Neuron (in vitro differentiated cells): ENCODE measurements around the gene MRPL50.

ENCODE experiments used
- H2AFZ ChIP-seq: one replicate; pipeline ENCODE4 v1.6.1; 2013; ENCODE audit warnings: low read depth, mild to moderate bottlenecking, inconsistent platforms, low read length, moderate library complexity
- H3K27me3 ChIP-seq: one replicate; pipeline ENCODE4 v1.6.1; 2013; ENCODE audit warnings: low read length; ENCODE audit not compliant: insufficient read depth
- H3K36me3 ChIP-seq: one replicate; pipeline ENCODE4 v1.6.1; 2013; ENCODE audit warnings: low read length; ENCODE audit not compliant: insufficient read depth
- H3K4me1 ChIP-seq: one replicate; pipeline ENCODE4 v1.6.1; 2013; ENCODE audit warnings: low read length; ENCODE audit not compliant: insufficient read depth
- H3K4me3 ChIP-seq: 2 replicates; pipeline ENCODE4 v1.5.1; 2013; ENCODE audit warnings: mild to moderate bottlenecking, low read length, moderate library complexity
- H3K9me3 ChIP-seq: one replicate; pipeline ENCODE4 v1.6.1; 2013; ENCODE audit warnings: low read length

The MRPL50 gene

DNA sequence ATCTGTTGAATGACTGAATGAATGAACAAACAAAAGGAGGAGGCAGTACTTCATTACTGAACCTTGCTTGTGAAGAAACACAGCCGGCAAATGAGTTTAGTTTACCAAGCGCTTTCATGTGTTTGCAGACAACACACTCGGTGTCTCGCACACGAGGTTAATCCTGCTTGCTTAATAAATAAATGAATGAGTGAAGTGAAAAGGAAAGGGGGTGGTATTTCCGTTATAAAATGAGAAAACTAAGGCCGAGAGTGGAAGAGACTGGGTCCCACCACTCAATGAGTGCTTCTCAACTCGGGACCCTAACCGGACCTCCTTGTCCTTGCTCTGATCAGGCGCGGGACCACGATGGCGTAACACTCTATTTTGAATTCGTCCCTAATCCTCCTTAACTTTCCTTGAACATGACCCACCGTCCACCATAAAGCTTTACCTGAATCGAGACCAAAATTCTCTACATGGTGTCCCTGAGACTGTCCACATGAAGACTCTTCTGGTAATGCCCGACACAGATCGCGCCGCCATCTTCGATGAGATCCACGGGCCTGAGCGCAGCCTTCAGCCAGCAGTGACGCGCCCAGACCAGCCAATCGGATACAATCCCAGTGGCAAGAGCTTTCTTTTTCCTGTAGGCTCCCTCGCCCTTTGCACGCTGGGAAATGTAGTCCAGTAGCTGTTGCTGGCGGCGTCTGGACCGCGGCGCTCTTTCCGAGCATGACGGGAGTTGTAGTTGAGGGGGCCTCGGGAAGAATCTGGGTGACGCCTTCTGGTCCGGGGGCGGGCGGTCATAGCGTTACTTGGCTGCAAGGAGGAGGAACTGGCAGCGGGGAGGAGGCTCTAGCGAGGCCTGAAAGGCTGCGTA, at the start of gene MRPL50, which contains the start of gene ZNF189:
MRPL50 (minus strand) TSS at position 551 of the 862 bp plus-strand sequence; CDS start at position 525, 26 bp downstream.
ZNF189 (plus strand) TSS at position 784 of the 862 bp plus-strand sequence. CDS start 306 bp downstream, outside the sequence.
- Histone ChIP-seq H3K4me1 (peaks cover 15% of the 10 kb centered on the region), H3K36me3 (peaks cover 49% of the 10 kb centered on the region), H3K4me3 (peak within 1 kb of the TSS; percentile 87), H3K27me3 (no peaks in the 10 kb centered on the region), H3K9me3 (peaks cover 5% of the 10 kb centered on the region), H2AFZ (peak within 1 kb of the TSS; percentile 23)

DNA sequence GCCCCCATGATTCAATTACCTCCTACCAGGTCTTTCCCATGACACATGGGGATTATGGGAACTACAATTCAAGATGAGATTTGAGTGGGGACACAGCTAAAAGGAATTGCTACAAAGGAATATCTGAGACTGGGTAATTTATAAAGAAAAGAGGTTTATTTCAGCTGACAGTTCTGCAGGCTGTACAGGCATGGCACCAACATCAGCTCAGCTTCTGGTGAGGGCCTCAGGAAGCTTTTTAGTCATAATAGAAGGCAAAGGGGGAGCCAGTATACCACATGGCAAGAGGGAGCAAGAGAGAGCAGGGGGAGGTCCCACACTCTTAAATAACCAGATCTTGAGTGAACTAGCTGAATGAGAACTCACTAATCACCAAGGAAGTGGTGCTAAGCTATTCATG, 48.3 kb upstream of the MRPL50 start:
- H2AFZ ChIP-seq, result no peak overlapping the region
- H3K4me3 ChIP-seq, result no peak overlapping the region
- H3K9me3 ChIP-seq, result no peaks in the 10 kb centered on the region
- peaks cover 5% of the 10 kb centered on the region for H3K4me1 ChIP-seq
- H3K36me3 ChIP-seq, result no peaks in the 10 kb centered on the region
- H3K27me3 ChIP-seq, result peaks cover 5% of the 10 kb centered on the region

GRCh38 chr9:101445353-101446029, 47.1 kb upstream of the MRPL50 start:
- Histone ChIP-seq H3K4me3 (no peak overlapping the region), H3K4me1 (peaks cover 5% of the 10 kb centered on the region), H3K9me3 (no peaks in the 10 kb centered on the region), H3K36me3 (no peaks in the 10 kb centered on the region), H2AFZ (peak overlapping the region; percentile 67), H3K27me3 (peaks cover 5% of the 10 kb centered on the region)

GRCh38 chr9:101443364-101443771, 45.0 kb upstream of the MRPL50 start:
- peaks cover 5% of the 10 kb centered on the region for H3K27me3 ChIP-seq
- H3K4me3 ChIP-seq, result no peak overlapping the region
- no peak overlapping the region for H2AFZ ChIP-seq
- peaks cover 5% of the 10 kb centered on the region for H3K4me1 ChIP-seq
- no peaks in the 10 kb centered on the region for H3K36me3 ChIP-seq
- no peaks in the 10 kb centered on the region for H3K9me3 ChIP-seq

GRCh38 chr9:101442736-101443135, 44.3 kb upstream of the MRPL50 start:
- Histone ChIP-seq H3K4me1 (peaks cover 5% of the 10 kb centered on the region), H2AFZ (no peak overlapping the region), H3K9me3 (no peaks in the 10 kb centered on the region), H3K27me3 (peaks cover 5% of the 10 kb centered on the region), H3K4me3 (no peak overlapping the region), H3K36me3 (no peaks in the 10 kb centered on the region)

DNA sequence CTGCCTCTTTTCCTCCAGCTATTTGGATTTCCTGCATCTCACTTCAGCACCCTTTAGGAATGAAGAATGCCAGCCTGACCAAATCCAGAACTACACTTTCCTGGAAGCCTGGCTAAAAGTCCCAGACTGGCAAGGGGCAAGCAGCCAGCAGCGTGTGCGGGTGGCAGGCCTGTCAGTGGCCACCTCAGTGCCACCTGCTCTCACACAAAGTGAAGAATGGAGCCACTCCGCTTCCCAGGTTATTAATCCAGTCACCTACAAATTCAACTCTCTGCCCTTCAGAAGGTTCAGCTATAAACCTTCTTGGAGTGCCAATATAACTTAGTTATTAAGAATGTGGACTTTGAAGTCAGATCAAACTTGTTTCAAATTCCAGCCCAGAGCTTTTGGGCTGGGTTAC, 43.9 kb upstream of the MRPL50 start:
- Histone ChIP-seq H2AFZ (no peak overlapping the region), H3K9me3 (no peaks in the 10 kb centered on the region), H3K4me3 (no peak overlapping the region), H3K27me3 (peaks cover 6% of the 10 kb centered on the region), H3K36me3 (no peaks in the 10 kb centered on the region), H3K4me1 (peaks cover 5% of the 10 kb centered on the region)

GRCh38 chr9:101440714-101441230, 42.4 kb upstream of the MRPL50 start:
- Histone ChIP-seq H3K9me3 (no peaks in the 10 kb centered on the region), H3K36me3 (no peaks in the 10 kb centered on the region), H3K27me3 (peaks cover 9% of the 10 kb centered on the region), H3K4me3 (no peak overlapping the region), H3K4me1 (peaks cover 5% of the 10 kb centered on the region), H2AFZ (no peak overlapping the region)

DNA sequence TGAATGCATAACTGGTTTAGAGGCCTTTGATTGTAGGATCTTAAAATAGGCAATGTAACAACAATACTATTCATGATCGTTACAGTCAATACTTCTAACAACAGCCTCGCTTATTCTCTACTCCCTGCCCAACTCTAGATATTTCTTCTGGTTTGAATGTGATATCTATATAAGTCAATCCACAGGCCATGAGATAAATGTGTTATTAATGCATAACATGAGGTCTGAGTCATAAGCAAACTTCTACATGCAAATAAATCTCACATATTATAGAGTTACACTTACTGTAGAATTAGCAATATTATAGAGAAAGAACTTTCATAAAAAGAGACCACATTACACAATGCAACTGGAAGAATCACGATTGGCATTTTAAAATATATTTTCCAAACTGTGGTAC, 40.1 kb upstream of the MRPL50 start:
- H2AFZ ChIP-seq, result no peak overlapping the region
- H3K27me3 ChIP-seq, result peaks cover 6% of the 10 kb centered on the region
- no peak overlapping the region for H3K4me3 ChIP-seq
- no peaks in the 10 kb centered on the region for H3K36me3 ChIP-seq
- no peaks in the 10 kb centered on the region for H3K9me3 ChIP-seq
- no peaks in the 10 kb centered on the region for H3K4me1 ChIP-seq

- H3K27me3 ChIP-seq, result peaks cover 6% of the 10 kb centered on the region
- H2AFZ ChIP-seq, result no peak overlapping the region
- no peaks in the 10 kb centered on the region for H3K9me3 ChIP-seq
- H3K36me3 ChIP-seq, result no peaks in the 10 kb centered on the region
- H3K4me3 ChIP-seq, result no peak overlapping the region
- H3K4me1 ChIP-seq, result no peaks in the 10 kb centered on the region
These were observed 39.4 kb upstream of the MRPL50 start for GRCh38 chr9:101437806-101438232.

DNA sequence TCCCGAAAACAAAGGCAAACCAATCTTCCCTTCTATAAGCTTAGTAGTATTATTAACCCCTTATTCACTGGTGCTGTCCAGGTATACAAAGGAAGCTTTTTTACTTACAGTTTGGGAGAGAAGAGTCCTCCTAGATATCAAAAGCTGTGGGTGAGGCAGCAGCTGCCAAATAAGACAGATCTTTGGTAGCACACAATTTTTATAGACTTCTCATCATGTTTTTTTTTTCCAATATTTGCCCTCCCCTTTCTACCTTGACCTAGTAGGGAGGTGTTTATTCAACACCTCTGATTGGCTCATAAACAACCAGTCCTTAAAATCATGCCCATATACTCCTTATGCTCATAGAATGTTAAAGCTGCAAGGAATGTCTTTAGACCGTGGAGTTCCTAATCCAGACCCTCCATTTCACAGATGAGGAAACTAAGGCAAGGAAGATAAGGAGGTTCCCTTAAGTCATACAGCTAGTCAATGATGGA, 37.2 kb upstream of the MRPL50 start, which contains the start of gene ALDOB:
ALDOB (minus strand) TSS at position 174 of the 479 bp plus-strand sequence. CDS start 4,887 bp downstream, outside the sequence.
- Histone ChIP-seq H3K36me3 (no peaks in the 10 kb centered on the region), H2AFZ (no peak within 1 kb of the TSS), H3K9me3 (no peaks in the 10 kb centered on the region), H3K4me3 (no peak within 1 kb of the TSS), H3K4me1 (no peaks in the 10 kb centered on the region), H3K27me3 (peaks cover 6% of the 10 kb centered on the region)

DNA sequence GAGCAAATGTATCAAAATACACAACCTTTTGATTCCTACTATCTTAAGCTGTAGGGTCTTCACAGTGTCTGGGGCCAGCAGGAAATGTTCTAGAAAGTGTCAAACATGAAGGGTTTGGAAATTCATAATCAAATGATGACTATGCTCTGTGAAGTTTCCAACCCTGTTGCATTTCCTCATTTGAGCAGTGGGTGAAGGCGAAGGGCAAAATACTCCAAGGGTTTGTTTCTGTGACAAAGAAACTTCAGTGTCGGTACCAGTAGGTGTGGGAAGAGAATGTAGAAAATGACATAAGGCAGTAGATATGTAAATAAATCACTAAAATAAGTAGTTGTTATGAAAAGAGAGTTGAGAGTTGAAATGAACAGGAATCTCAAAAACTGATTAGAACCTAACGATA, 36.6 kb upstream of the MRPL50 start:
- H3K9me3 ChIP-seq, result no peaks in the 10 kb centered on the region
- H3K36me3 ChIP-seq, result no peaks in the 10 kb centered on the region
- H3K27me3 ChIP-seq, result peaks cover 6% of the 10 kb centered on the region
- no peaks in the 10 kb centered on the region for H3K4me1 ChIP-seq
- H3K4me3 ChIP-seq, result no peak overlapping the region
- no peak overlapping the region for H2AFZ ChIP-seq

DNA sequence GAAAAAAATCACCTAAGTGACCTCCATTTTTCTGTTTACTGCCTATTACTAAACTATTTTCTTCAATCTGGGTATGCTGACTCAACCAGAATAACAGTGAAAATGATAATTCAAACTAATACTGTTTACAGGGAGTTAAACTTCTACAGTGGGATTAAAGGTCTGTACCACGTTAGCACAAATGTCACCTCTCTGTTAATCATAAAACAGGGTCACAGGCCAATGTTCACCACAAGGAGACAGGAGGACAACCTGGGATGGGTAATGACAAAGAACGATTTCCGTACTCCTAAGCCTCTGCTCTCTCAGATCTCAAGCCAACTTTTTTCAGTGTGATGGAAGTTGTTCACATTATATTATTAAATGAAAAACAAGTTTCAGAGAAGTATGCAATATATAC, 34.8 kb upstream of the MRPL50 start:
- no peaks in the 10 kb centered on the region for H3K9me3 ChIP-seq
- peaks cover 6% of the 10 kb centered on the region for H3K27me3 ChIP-seq
- H2AFZ ChIP-seq, result no peak overlapping the region
- H3K4me1 ChIP-seq, result no peaks in the 10 kb centered on the region
- no peaks in the 10 kb centered on the region for H3K36me3 ChIP-seq
- no peak overlapping the region for H3K4me3 ChIP-seq

DNA sequence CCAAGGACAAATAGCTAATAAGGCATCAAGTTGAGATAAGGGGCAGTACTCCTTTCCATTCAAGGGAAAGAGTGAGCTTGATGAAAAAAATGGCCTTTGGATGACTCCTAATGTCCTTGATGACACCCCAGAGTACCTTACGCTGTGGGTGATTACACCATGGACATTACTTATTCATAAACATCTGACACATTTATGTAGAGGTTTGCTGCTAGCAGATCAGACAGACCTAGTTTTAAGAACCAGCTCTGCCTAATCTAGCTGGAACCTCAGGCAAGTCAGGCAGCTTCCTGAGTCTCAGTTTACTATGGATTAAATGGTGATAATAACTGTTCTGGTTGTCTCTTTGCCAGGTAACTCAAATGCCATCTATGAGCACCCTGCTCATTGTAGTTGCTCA, 34.3 kb upstream of the MRPL50 start:
- H3K4me1 ChIP-seq, result no peaks in the 10 kb centered on the region
- no peaks in the 10 kb centered on the region for H3K36me3 ChIP-seq
- no peak overlapping the region for H3K4me3 ChIP-seq
- H3K9me3 ChIP-seq, result no peaks in the 10 kb centered on the region
- no peak overlapping the region for H2AFZ ChIP-seq
- H3K27me3 ChIP-seq, result peaks cover 6% of the 10 kb centered on the region
